AG09309 (cell line): ENCODE measurements around the gene MPPE1.

ENCODE experiments used
- DNase-seq: peaks from one replicate; pipeline ENCODE4 v3.0.0-alpha.2; 2010; ENCODE audit warnings: low read depth
- H3K4me3 ChIP-seq: 2 replicates; pipeline ENCODE4 v1.5.1; 2011; ENCODE audit warnings: mild to moderate bottlenecking, low read depth, low read length, moderate library complexity; ENCODE audit not compliant: control insufficient read depth
- CTCF ChIP-seq: IDR thresholded peaks from 2 replicates; pipeline ENCODE4 v1.5.1; 2011; ENCODE audit warnings: mild to moderate bottlenecking, low read depth, low read length, inconsistent platforms; ENCODE audit not compliant: insufficient read depth, control insufficient read depth; ENCODE audit errors: missing control alignments

The MPPE1 gene

DNA sequence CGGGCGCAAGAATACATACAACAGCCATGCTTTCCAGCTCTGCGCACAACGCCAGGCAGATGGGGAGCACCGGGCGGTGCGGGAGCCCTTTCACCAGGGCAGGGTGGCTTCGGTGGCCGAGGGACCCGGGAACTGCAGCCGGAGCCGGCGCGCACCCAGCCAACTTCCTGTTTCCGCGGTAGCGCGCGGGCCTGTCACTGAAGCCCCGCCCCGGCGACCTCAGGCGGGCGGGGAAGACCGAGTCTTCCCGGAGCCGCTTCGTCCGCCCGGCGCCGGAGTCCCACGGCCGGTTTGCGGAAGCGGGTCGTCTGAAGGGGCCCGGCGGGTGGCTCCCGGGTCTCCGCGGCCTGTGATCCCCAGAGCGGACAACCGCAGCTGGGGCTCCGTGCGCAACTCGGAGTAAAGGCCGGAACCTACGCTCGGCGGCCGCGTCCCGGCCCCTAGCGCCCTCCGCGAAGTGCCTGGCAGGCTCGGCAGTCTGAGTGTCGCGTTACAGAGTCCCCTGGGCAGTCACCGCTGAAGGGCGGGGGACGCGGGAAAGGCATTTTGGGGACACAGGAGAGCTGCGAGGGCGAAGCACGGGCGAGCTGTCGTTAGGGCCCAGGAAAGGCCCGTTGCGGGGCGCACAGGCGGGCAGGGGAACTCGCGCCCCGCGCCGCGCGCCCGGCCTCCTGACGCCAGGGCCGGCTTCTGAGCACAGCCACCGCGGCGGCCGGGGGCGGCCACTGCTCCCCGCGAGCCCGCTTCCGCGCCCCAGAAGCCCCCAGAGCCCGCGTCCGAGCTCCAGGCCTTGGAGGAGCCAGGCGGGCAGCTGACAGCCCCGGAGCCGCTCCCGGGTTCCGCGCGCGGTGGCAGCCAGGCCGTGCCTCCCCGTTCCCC, at the start of gene MPPE1:
Gene MPPE1, minus strand, starts transcription at position 136 of the 879 bp plus-strand sequence. CDS start 11,053 bp downstream, outside the sequence.
- no peak for DNase-seq
- TF ChIP-seq CTCF, result no peak
- H3K4me3 ChIP-seq, result peak within 1 kb of the TSS; percentile 83

- DNase-seq, result no peak
- no peak overlapping the region for H3K4me3 ChIP-seq
- TF ChIP-seq CTCF, result no peak
Measured at GRCh38 chr18:11957636-11958035, 49.5 kb upstream of the MPPE1 start.

GRCh38 chr18:11956371-11957308, 48.5 kb upstream of the MPPE1 start:
- DNase-seq, result no peak
- H3K4me3 ChIP-seq, result no peak overlapping the region
- no peak for TF ChIP-seq CTCF

GRCh38 chr18:11955239-11956029, 47.3 kb upstream of the MPPE1 start:
- DNase-seq, result peak; percentile 20
- no peak overlapping the region for H3K4me3 ChIP-seq
- no peak for TF ChIP-seq CTCF

GRCh38 chr18:11953113-11953512, 45.0 kb upstream of the MPPE1 start:
- no peak for DNase-seq
- no peak for TF ChIP-seq CTCF
- H3K4me3 ChIP-seq, result no peak overlapping the region

DNA sequence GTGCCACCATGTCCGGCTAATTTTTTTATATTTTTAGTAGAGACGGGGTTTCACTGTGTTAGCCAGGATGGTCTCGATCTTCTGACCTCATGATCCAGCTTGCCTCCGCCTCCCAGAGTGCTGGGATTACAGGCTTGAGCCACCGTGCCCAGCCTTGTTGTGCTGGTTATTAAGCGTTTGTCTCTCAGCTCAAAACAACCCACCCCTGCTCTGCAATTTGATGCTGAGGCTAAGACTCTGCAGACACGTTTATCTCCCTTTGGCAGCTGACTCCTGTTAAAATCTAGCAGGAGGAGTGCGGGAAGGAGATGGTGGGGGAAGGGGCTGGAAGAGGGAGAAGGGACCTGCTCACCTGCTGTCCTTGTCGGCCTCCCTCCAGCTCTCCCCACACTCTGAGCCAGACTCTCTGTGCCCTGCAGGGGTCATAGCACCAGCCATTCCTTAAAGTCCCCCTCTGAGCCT, 43.3 kb upstream of the MPPE1 start:
- DNase-seq, result no peak
- TF ChIP-seq CTCF, result no peak
- no peak overlapping the region for H3K4me3 ChIP-seq
